Esophagus squamous epithelium (tissue), 5 donors: ENCODE results near the gene TRPV6. TPM values are rescaled to one million over a fixed set of nuclear protein-coding genes. Genes with fewer than 3 reads are reported as not detected.

ENCODE experiments used
- DNase-seq: peaks from one replicate; lab custom pipeline; 2025; lab: John Stamatoyannopoulos, UW
- H3K27ac ChIP-seq, 4 donors: fragments of 200-600 bp; sonication (generic); one replicate each; pipeline ENCODE4 v1.5.1; 2016 to 2019; ENCODE audit warnings: mild to moderate bottlenecking in 1 of 4
- H3K27me3 ChIP-seq, 4 donors: fragments of 200-600 bp; sonication (generic); 1 replicate in 3 of 4; 2 replicates in 1 of 4; pipeline versions ENCODE4 v1.5.1 to v1.6.0; 2017 to 2021; ENCODE audit warnings: antibody characterized with exemption in 1 of 4
- H3K36me3 ChIP-seq, 3 donors: fragments of 200-600 bp; sonication (generic); one replicate each; pipeline ENCODE4 v1.5.1; 2016 to 2019
- H3K4me1 ChIP-seq, 3 donors: fragments of 200-600 bp; sonication (generic); one replicate each; pipeline ENCODE4 v1.5.1; 2017 to 2019
- H3K4me3 ChIP-seq, 4 donors: fragments of 200-600 bp; sonication (generic); 1 replicate in 3 of 4; 2 replicates in 1 of 4; pipeline ENCODE4 v1.5.1; 2016 to 2019; ENCODE audit warnings: mild to moderate bottlenecking in 2 of 4, moderate library complexity in 1 of 4
- H3K9me3 ChIP-seq, 3 donors: fragments of 200-600 bp; sonication (generic); one replicate each; pipeline ENCODE4 v1.5.1; 2016 to 2019
- POLR2A ChIP-seq, 4 donors: fragments of 450-650 bp; IDR thresholded peaks; one replicate each; pipeline ENCODE4 v1.6.1; 2017; ENCODE audit warnings: antibody characterized with exemption in 4 of 4, mild to moderate bottlenecking in 4 of 4, moderate library complexity in 3 of 4
- WGBS, 2 donors: methylation state at CpG; one replicate each; pipeline ENCODE4 v1.1.5; 2018; 5-methylcytosine and 5-hydroxymethylcytosine counted together
- intact Hi-C: fragments of 100-400 bp; cut with DNase I; formaldehyde crosslinking; loops from one replicate; pipeline ENCODE4 v1.15.0; 2022
- total RNA-seq, 4 donors: library from RNA; depleted of rRNA; stranded (reverse); fragments of >200 nt; gene quantifications; one replicate each; pipeline ENCODE4 v1.1.0, GENCODE V29; 2016
- TF ChIP-seq, protein P1 (sequence below), 6 experiments: fragments of 450-650 bp in 4 of 6; fragments of 200-600 bp in 2 of 6; sonication (generic) in 2 of 6; IDR thresholded peaks; one replicate each; pipeline ENCODE4 v1.5.1; 2016 to 2019; ENCODE audit warnings: antibody characterized with exemption in 6 of 6, mild to moderate bottlenecking in 4 of 6, moderate library complexity in 4 of 6
- donor health status: DM: yes; HTN: yes; CAD: no.

The TRPV6 gene
- total RNA-seq, 4 donors from 2014 or later: 0.79 to 6.9 (median 4.5) TPM

- Histone ChIP-seq H3K27me3 (peaks cover 0 to 18% (median 0%) of the 10 kb centered on the region in 4 donors), H3K4me3 (no peak overlapping the region), H3K9me3 (no peaks in the 10 kb centered on the region), H3K27ac (peak overlapping the region in 1 of 4 donors; percentile 7), H3K36me3 (no peaks in the 10 kb centered on the region), H3K4me1 (peaks cover 0 to 34% (median 0%) of the 10 kb centered on the region in 3 donors)
- no peak for TF ChIP-seq POLR2A (IDR thresholded peaks at IDR 0.05)
- intact Hi-C loops: no loop called here
- no peak for DNase-seq
- 50 to 60% methylated on average over 1 of the region's 1 CpG for WGBS, 2 donors
These were observed 28.6 kb upstream of the TRPV6 start for GRCh38 chr7:142914121-142914520.

DNA sequence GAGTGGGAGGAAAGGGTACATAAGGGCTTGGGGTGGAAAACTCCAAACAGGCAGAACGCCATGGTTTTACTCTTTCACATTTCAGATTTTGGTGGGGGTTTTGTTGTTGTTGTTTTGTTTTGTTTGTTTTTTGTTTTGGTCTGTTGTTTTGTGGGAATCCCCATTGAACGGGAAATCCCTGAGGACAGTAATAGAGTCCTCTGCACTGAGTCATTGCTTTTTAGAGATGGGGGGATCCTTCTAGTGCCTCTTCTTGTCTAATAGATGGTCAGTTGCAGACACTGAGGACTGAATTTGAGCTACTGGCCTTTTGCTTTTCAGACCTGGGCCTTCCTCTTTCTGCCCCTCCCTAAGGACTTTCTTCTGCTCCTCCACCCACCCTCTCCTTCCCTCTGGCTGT lies 28.0 kb upstream of the TRPV6 start:
- peak overlapping the region in 1 of 4 donors; percentile 7 for H3K27ac ChIP-seq
- WGBS, 2 donors: 49 to 62% methylated on average over 2 of the region's 2 CpGs

DNA sequence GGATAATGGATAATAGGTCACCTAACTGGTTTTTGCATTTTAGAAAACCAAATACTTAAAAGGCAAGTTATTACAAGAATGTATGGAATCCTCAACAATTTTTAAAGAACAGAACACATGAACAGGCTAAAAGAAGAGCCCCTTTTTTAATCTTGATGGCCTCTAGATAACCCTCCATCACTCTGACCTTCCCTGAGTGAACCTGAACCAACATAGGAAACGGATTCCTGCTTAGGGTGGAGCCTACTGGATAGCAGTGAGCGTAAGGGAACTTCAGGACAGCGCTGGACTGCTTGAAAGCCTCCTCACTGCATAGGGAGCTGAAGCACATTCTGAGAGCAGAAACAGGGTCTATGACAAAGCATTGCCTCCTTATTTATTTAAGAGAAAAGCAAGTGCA lies 27.5 kb upstream of the TRPV6 start:
- peaks cover 0 to 39% (median 0%) of the 10 kb centered on the region in 3 donors for H3K4me1 ChIP-seq
- 50 to 58% methylated on average over 3 of the region's 3 CpGs for WGBS, 2 donors
- no peak overlapping the region for H3K27ac ChIP-seq
- H3K27me3 ChIP-seq: peaks cover 0 to 22% (median 0%) of the 10 kb centered on the region in 4 donors
- no peaks in the 10 kb centered on the region for H3K9me3 ChIP-seq
- intact Hi-C loops: no loop called here
- no peak overlapping the region for H3K4me3 ChIP-seq
- no peaks in the 10 kb centered on the region for H3K36me3 ChIP-seq
- TF ChIP-seq, protein P1, sequence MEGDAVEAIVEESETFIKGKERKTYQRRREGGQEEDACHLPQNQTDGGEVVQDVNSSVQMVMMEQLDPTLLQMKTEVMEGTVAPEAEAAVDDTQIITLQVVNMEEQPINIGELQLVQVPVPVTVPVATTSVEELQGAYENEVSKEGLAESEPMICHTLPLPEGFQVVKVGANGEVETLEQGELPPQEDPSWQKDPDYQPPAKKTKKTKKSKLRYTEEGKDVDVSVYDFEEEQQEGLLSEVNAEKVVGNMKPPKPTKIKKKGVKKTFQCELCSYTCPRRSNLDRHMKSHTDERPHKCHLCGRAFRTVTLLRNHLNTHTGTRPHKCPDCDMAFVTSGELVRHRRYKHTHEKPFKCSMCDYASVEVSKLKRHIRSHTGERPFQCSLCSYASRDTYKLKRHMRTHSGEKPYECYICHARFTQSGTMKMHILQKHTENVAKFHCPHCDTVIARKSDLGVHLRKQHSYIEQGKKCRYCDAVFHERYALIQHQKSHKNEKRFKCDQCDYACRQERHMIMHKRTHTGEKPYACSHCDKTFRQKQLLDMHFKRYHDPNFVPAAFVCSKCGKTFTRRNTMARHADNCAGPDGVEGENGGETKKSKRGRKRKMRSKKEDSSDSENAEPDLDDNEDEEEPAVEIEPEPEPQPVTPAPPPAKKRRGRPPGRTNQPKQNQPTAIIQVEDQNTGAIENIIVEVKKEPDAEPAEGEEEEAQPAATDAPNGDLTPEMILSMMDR (IDR thresholded peaks at IDR 0.05): no peak
- TF ChIP-seq POLR2A (IDR thresholded peaks at IDR 0.05): no peak
- no peak for DNase-seq

More for the DNA sequence above, 28.0 kb upstream of the TRPV6 start:
- TF ChIP-seq, protein P1 (IDR thresholded peaks at IDR 0.05): no peak
- no peak for TF ChIP-seq POLR2A (IDR thresholded peaks at IDR 0.05)
- Histone ChIP-seq H3K9me3 (no peaks in the 10 kb centered on the region), H3K4me1 (peaks cover 0 to 39% (median 0%) of the 10 kb centered on the region in 3 donors), H3K27me3 (peaks cover 0 to 18% (median 0%) of the 10 kb centered on the region in 4 donors), H3K36me3 (no peaks in the 10 kb centered on the region), H3K4me3 (no peak overlapping the region)
- DNase-seq: no peak
- intact Hi-C loops: no loop called here

GRCh38 chr7:142910481-142910880 lies 24.9 kb upstream of the TRPV6 start:
- Histone ChIP-seq H3K27me3 (peaks cover 0 to 17% (median 0%) of the 10 kb centered on the region in 4 donors), H3K4me3 (no peak overlapping the region), H3K9me3 (no peaks in the 10 kb centered on the region), H3K4me1 (peaks cover 0 to 39% (median 0%) of the 10 kb centered on the region in 3 donors), H3K36me3 (no peaks in the 10 kb centered on the region), H3K27ac (no peak overlapping the region)
- DNase-seq: no peak
- TF ChIP-seq, protein P1 (IDR thresholded peaks at IDR 0.05): no peak
- no peak for TF ChIP-seq POLR2A (IDR thresholded peaks at IDR 0.05)
- intact Hi-C loops: no loop called here
- 63 to 76% methylated on average over 2 of the region's 2 CpGs for WGBS, 2 donors

- H3K27ac ChIP-seq: no peak overlapping the region
These were observed 24.5 kb upstream of the TRPV6 start for GRCh38 chr7:142910031-142910433.

More at GRCh38 chr7:142910031-142910433, 24.5 kb upstream of the TRPV6 start:
- Histone ChIP-seq H3K4me3 (no peak overlapping the region), H3K4me1 (peaks cover 0 to 39% (median 0%) of the 10 kb centered on the region in 3 donors), H3K36me3 (no peaks in the 10 kb centered on the region), H3K27me3 (peaks cover 0 to 17% (median 0%) of the 10 kb centered on the region in 4 donors), H3K9me3 (no peaks in the 10 kb centered on the region)
- WGBS, 2 donors: 27 to 37% methylated on average over 2 of the region's 2 CpGs
- TF ChIP-seq POLR2A (IDR thresholded peaks at IDR 0.05): no peak
- TF ChIP-seq, protein P1 (IDR thresholded peaks at IDR 0.05): no peak
- intact Hi-C loops: no loop called here
- DNase-seq: no peak
